WTC11 (cell line): ENCODE measurements around the gene UVRAG. TPM values are rescaled to one million over a fixed set of nuclear protein-coding genes. Genes with fewer than 3 reads are reported as not detected.

Source experiments
- ATAC-seq: fragments of 200-7000 bp; cut with Tn5 transposase; 2 replicates; pipeline ENCODE4 v1.10.0; 2021; ENCODE audit warnings: mild to moderate bottlenecking, moderate library complexity
- CTCF ChIA-PET: fragments of 300-600 bp; sonication (Branson Sonifier 250); formaldehyde crosslinking; loops from one replicate; lab custom pipeline; 2021; ENCODE audit warnings: antibody characterized with exemption; lab: Charles Lee
- POLR2A ChIA-PET: fragments of 350-600 bp; sonication (Branson Sonifier 250); formaldehyde crosslinking; loops from one replicate; lab custom pipeline; 2021; ENCODE audit warnings: antibody characterized with exemption; lab: Charles Lee
- DNase-seq: peaks from one replicate; pipeline ENCODE4 v3.0.0; 2021; ENCODE audit warnings: low spot score
- H3K27ac Mint-ChIP-seq: 2 replicates; pipeline ENCODE4 v1.8.0; 2021; ENCODE audit warnings: mixed read lengths
- H3K27me3 Mint-ChIP-seq: 2 replicates; pipeline ENCODE4 v1.8.0; 2021; ENCODE audit warnings: low read depth, mild to moderate bottlenecking, moderate library complexity, mixed read lengths
- H3K36me3 Mint-ChIP-seq: 2 replicates; pipeline ENCODE4 v1.8.0; 2021; ENCODE audit warnings: mixed read lengths
- H3K4me1 Mint-ChIP-seq: 2 replicates; pipeline ENCODE4 v1.8.0; 2022; ENCODE audit warnings: mixed read lengths
- H3K4me3 Mint-ChIP-seq: 2 replicates; pipeline ENCODE4 v1.8.0; 2021; ENCODE audit warnings: mild to moderate bottlenecking, moderate library complexity, mixed read lengths
- H3K9me3 Mint-ChIP-seq: 2 replicates; pipeline ENCODE4 v1.8.0; 2021; ENCODE audit warnings: mixed read lengths
- HMGA2 ChIP-seq: fragments of 250-450 bp; sonication (Bioruptor Pico); IDR thresholded peaks from 2 replicates; pipeline ENCODE4 v1.4.0; 2021; ENCODE audit warnings: mild to moderate bottlenecking, moderate library complexity
- IRF2 ChIP-seq: sonication (generic); formaldehyde crosslinking; IDR thresholded peaks from 2 replicates; pipeline ENCODE4 v1.8.0; 2022; ENCODE audit warnings: low read depth, missing genetic modification reagents, borderline replicate concordance
- KAT7 ChIP-seq: sonication (generic); formaldehyde crosslinking; IDR thresholded peaks from 2 replicates; pipeline ENCODE4 v1.8.1; 2023; ENCODE audit warnings: missing genetic modification reagents, mild to moderate bottlenecking, borderline replicate concordance
- MXD4 ChIP-seq: fragments of 250-450 bp; sonication (Bioruptor Pico); IDR thresholded peaks from 2 replicates; pipeline ENCODE4 v1.8.0; 2021; ENCODE audit warnings: mild to moderate bottlenecking, moderate library complexity, borderline replicate concordance
- NR3C1 ChIP-seq: sonication (generic); formaldehyde crosslinking; conservative IDR thresholded peaks from 2 replicates; pipeline ENCODE4 v1.8.1; 2023; ENCODE audit warnings: low read depth, mild to moderate bottlenecking, missing genetic modification reagents
- RELA ChIP-seq: sonication (generic); formaldehyde crosslinking; IDR thresholded peaks from 2 replicates; pipeline ENCODE4 v1.8.1; 2022; ENCODE audit warnings: missing genetic modification reagents, mild to moderate bottlenecking, borderline replicate concordance
- TCF7 ChIP-seq: sonication (generic); formaldehyde crosslinking; IDR thresholded peaks from 2 replicates; pipeline ENCODE4 v1.8.0; 2022; ENCODE audit warnings: mild to moderate bottlenecking, low read depth, missing genetic modification reagents, moderate library complexity
- ZNF232 ChIP-seq: sonication (generic); formaldehyde crosslinking; IDR thresholded peaks from 2 replicates; pipeline ENCODE4 v1.8.0; 2022; ENCODE audit warnings: mild to moderate bottlenecking, missing genetic modification reagents
- ZNF263 ChIP-seq: sonication (generic); formaldehyde crosslinking; IDR thresholded peaks from 2 replicates; pipeline ENCODE4 v1.8.1; 2022; ENCODE audit warnings: low read depth, mild to moderate bottlenecking, moderate library complexity, missing genetic modification reagents
- ZNF396 ChIP-seq: fragments of 250-450 bp; sonication (Bioruptor Pico); IDR thresholded peaks from 2 replicates; pipeline ENCODE4 v1.8.0; 2021; ENCODE audit warnings: mild to moderate bottlenecking, moderate library complexity, borderline replicate concordance
- total RNA-seq: library from RNA; stranded (reverse); gene quantifications from 3 replicates; pipeline ENCODE4 v1.2.3, GENCODE V29; 2021
- TF ChIP-seq, protein P1 (sequence below): fragments of 250-450 bp; sonication (Bioruptor Pico); IDR thresholded peaks from 2 replicates; pipeline ENCODE4 v1.9.0; 2021; ENCODE audit warnings: mild to moderate bottlenecking, borderline replicate concordance
- TF ChIP-seq, protein P2 (sequence below): fragments of 250-450 bp; sonication (Bioruptor Pico); conservative IDR thresholded peaks from 2 replicates; pipeline ENCODE4 v1.9.0; 2021; ENCODE audit warnings: mild to moderate bottlenecking
- TF ChIP-seq, protein P3 (sequence below): fragments of 250-450 bp; sonication (Bioruptor Pico); IDR thresholded peaks from 2 replicates; pipeline ENCODE4 v1.8.0; 2021; ENCODE audit warnings: mild to moderate bottlenecking
- TF ChIP-seq, protein P4 (sequence below): sonication (generic); formaldehyde crosslinking; IDR thresholded peaks from 2 replicates; pipeline ENCODE4 v1.8.1; 2023; ENCODE audit warnings: mild to moderate bottlenecking, moderate library complexity, missing genetic modification reagents
- TF ChIP-seq, protein P5 (sequence below): fragments of 250-450 bp; sonication (Bioruptor Pico); IDR thresholded peaks from 2 replicates; pipeline ENCODE4 v1.9.0; 2021; ENCODE audit warnings: mild to moderate bottlenecking

UVRAG gene
- total RNA-seq, 1 experiment from 2014 or later, result 14.5 TPM

DNA sequence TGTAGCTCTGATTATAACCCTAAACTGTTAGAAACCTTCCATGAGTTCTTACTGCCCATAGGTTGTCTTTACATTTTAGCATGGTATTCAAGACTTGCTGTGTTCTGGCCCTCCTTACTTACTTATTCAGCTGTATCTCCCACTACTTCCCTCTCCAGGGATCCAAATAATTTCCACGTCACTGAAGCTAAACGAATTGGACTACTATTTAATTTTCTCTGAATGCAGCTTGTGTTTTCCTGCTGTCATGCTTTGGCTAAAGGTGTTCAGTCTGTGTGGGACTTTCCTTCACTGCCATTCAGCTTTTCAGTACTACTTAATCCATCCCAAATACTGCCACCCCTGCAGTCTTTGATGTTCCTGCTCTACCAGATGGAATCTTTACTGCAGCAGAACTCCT lies 88.3 kb downstream of the UVRAG start (continued):
- TF ChIP-seq, protein P1, sequence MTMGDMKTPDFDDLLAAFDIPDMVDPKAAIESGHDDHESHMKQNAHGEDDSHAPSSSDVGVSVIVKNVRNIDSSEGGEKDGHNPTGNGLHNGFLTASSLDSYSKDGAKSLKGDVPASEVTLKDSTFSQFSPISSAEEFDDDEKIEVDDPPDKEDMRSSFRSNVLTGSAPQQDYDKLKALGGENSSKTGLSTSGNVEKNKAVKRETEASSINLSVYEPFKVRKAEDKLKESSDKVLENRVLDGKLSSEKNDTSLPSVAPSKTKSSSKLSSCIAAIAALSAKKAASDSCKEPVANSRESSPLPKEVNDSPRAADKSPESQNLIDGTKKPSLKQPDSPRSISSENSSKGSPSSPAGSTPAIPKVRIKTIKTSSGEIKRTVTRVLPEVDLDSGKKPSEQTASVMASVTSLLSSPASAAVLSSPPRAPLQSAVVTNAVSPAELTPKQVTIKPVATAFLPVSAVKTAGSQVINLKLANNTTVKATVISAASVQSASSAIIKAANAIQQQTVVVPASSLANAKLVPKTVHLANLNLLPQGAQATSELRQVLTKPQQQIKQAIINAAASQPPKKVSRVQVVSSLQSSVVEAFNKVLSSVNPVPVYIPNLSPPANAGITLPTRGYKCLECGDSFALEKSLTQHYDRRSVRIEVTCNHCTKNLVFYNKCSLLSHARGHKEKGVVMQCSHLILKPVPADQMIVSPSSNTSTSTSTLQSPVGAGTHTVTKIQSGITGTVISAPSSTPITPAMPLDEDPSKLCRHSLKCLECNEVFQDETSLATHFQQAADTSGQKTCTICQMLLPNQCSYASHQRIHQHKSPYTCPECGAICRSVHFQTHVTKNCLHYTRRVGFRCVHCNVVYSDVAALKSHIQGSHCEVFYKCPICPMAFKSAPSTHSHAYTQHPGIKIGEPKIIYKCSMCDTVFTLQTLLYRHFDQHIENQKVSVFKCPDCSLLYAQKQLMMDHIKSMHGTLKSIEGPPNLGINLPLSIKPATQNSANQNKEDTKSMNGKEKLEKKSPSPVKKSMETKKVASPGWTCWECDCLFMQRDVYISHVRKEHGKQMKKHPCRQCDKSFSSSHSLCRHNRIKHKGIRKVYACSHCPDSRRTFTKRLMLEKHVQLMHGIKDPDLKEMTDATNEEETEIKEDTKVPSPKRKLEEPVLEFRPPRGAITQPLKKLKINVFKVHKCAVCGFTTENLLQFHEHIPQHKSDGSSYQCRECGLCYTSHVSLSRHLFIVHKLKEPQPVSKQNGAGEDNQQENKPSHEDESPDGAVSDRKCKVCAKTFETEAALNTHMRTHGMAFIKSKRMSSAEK (CRISPR knock-in tag), result no peak
- no peak for TF ChIP-seq HMGA2

DNA sequence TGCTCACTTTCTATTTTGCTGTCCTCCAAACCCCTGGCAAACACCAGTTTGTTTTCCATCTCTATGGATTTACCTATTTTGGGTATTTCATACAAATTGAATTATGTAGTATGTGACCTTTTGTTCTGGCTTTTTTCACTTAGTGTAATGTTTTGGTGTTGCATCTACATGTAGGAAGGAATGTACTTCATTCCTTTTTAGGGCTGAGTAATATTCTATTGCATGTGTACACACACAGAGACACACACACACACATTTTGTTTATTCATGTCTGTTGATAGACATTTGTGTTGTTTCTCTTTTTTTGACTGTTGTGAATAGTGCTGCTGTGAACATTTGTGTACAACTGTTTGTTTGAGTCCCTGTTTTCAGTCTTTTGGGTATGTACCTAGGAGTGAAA lies 90.4 kb downstream of the UVRAG start:
- Mint-ChIP-seq H3K27ac (no peak overlapping the region), H3K9me3 (no peaks in the 10 kb centered on the region), H3K27me3 (no peaks in the 10 kb centered on the region), H3K4me3 (no peak overlapping the region), H3K4me1 (no peaks in the 10 kb centered on the region), H3K36me3 (no peaks in the 10 kb centered on the region)
- TF ChIP-seq, protein P2, sequence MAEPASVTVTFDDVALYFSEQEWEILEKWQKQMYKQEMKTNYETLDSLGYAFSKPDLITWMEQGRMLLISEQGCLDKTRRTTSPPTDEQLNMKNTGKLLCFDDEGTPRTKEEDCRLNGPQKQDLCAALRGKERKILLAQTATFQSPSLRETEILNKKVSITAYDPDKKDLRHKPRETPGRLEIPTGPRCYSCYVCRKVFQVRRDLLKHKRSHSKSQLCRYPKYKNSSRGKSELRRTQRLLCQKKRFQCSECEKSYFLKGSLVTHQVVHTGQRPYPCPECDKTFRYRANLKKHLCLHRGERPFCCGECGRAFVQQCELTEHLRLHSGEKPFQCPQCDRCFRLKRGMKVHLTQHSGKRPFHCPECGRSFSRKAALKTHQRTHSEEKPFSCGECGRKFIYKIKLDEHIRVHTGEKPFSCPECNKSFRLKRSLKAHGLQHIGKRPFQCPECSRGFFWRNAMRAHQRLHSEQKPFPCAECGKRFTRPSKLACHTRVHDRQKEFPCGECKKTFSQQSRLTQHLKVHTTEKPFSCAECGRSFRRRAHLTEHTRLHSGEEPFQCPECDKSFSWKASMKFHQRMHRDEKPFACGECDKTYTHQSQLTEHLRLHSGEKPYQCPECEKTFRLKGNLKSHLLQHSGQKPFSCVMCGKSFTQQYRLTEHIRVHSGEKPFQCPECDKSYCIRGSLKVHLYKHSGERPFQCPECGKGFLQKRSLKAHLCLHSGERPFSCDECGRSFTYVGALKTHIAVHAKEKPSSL (CRISPR knock-in tag), result no peak
- no peak for TF ChIP-seq RELA (CRISPR knock-in tag)
- ChIA-PET POLR2A (no interaction called here), CTCF (no interaction called here)
- ATAC-seq (no peak), DNase-seq (no peak)

DNA sequence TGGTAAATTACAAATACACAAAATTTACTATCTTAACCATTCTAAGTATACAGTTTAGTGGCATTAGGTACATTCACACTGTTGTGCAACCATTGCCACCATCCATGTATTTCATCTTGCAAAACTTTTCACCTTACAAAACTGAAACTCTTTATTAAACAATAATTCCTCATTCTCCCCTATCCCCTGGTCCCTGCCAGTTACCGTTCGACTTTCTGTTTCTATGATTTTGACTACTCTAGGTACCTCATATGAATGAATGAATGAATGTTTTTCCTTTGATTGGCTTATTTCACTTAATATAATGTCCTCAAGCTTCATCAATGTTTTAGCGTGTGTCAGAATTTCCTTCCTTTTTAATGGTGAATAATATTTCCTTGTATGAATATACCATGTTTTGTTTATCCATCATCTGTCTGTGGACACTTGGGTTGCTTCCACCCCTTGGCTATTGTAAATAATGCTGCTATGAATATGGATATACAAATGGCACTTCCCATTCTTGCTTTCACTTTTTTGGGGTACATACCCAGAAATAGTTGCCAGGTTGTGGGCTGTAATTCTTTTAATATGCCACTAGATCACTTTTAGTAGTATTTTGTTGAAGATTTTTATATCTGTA lies 93.0 kb downstream of the UVRAG start:
- ATAC-seq (no peak), DNase-seq (no peak)
- ChIA-PET POLR2A (no interaction called here), CTCF (no interaction called here)
- no peak overlapping the region for H3K4me3 Mint-ChIP-seq
- no peaks in the 10 kb centered on the region for H3K4me1 Mint-ChIP-seq
- no peaks in the 10 kb centered on the region for H3K9me3 Mint-ChIP-seq
- H3K27me3 Mint-ChIP-seq, result no peaks in the 10 kb centered on the region
- no peaks in the 10 kb centered on the region for H3K36me3 Mint-ChIP-seq
- TF ChIP-seq, protein P3, sequence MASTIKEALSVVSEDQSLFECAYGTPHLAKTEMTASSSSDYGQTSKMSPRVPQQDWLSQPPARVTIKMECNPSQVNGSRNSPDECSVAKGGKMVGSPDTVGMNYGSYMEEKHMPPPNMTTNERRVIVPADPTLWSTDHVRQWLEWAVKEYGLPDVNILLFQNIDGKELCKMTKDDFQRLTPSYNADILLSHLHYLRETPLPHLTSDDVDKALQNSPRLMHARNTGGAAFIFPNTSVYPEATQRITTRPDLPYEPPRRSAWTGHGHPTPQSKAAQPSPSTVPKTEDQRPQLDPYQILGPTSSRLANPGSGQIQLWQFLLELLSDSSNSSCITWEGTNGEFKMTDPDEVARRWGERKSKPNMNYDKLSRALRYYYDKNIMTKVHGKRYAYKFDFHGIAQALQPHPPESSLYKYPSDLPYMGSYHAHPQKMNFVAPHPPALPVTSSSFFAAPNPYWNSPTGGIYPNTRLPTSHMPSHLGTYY, result no peak
- TF ChIP-seq MXD4 (CRISPR knock-in tag), result no peak
- no peak for TF ChIP-seq TCF7 (CRISPR knock-in tag)
- no peak for TF ChIP-seq ZNF232 (CRISPR knock-in tag)
- TF ChIP-seq ZNF263, result no peak
- TF ChIP-seq NR3C1 (CRISPR knock-in tag), result no peak
- TF ChIP-seq ZNF396 (CRISPR knock-in tag), result no peak
- TF ChIP-seq, protein P4, sequence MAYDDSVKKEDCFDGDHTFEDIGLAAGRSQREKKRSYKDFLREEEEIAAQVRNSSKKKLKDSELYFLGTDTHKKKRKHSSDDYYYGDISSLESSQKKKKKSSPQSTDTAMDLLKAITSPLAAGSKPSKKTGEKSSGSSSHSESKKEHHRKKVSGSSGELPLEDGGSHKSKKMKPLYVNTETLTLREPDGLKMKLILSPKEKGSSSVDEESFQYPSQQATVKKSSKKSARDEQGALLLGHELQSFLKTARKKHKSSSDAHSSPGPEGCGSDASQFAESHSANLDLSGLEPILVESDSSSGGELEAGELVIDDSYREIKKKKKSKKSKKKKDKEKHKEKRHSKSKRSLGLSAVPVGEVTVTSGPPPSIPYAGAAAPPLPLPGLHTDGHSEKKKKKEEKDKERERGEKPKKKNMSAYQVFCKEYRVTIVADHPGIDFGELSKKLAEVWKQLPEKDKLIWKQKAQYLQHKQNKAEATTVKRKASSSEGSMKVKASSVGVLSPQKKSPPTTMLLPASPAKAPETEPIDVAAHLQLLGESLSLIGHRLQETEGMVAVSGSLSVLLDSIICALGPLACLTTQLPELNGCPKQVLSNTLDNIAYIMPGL (CRISPR knock-in tag), result no peak
- TF ChIP-seq IRF2 (CRISPR knock-in tag), result no peak
- TF ChIP-seq KAT7 (CRISPR knock-in tag), result no peak
- TF ChIP-seq, protein P5, sequence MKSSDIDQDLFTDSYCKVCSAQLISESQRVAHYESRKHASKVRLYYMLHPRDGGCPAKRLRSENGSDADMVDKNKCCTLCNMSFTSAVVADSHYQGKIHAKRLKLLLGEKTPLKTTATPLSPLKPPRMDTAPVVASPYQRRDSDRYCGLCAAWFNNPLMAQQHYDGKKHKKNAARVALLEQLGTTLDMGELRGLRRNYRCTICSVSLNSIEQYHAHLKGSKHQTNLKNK (CRISPR knock-in tag), result no peak
- no peak overlapping the region for H3K27ac Mint-ChIP-seq
